ENCODE data around the gene YTHDF1. TPM values are rescaled to one million over a fixed set of nuclear protein-coding genes. Genes with fewer than 3 reads are reported as not detected.
A peak's percentile ranks its signal among the peaks of the same experiment; 100 is the strongest.

Gene YTHDF1
- total and polyA plus RNA-seq, 2 experiments from 2014 or later: 29.5 to 40.0 TPM

- peaks cover 54% of the 10 kb centered on the region for H3K27me3 ChIP-seq
- no peak for DNase-seq (ENCODE audit: low read depth in 1 of 2, low spot score in 1 of 2)
- H3K4me3 ChIP-seq: no peak overlapping the region
- no peak for TF ChIP-seq CTCF (IDR thresholded peaks at IDR 0.05; ENCODE audit: low read depth, low read length)
- peaks cover 8% of the 10 kb centered on the region for H3K4me1 ChIP-seq (ENCODE audit: low read depth)
- H3K36me3 ChIP-seq: no peaks in the 10 kb centered on the region
- H3K9me3 ChIP-seq (ENCODE audit: low read depth): no peaks in the 10 kb centered on the region
- no peak overlapping the region for H3K27ac ChIP-seq
Observed at GRCh38 chr20:63256954-63257353, 41.0 kb upstream of the YTHDF1 start.

- Histone ChIP-seq H3K36me3 (no peaks in the 10 kb centered on the region), H3K27me3 (peaks cover 60% of the 10 kb centered on the region), H3K4me1 (ENCODE audit: low read depth) (peaks cover 1% of the 10 kb centered on the region), H3K27ac (no peak overlapping the region), H3K9me3 (ENCODE audit: low read depth) (no peaks in the 10 kb centered on the region), H3K4me3 (no peak overlapping the region)
- no peak for DNase-seq (ENCODE audit: low read depth in 1 of 2, low spot score in 1 of 2)
- TF ChIP-seq CTCF (IDR thresholded peaks at IDR 0.05; ENCODE audit: low read depth, low read length): no peak
Observed at GRCh38 chr20:63255931-63256704, 40.2 kb upstream of the YTHDF1 start.

GRCh38 chr20:63254606-63255384 is 38.9 kb upstream of the YTHDF1 start:
- Histone ChIP-seq H3K36me3 (no peaks in the 10 kb centered on the region), H3K27ac (no peak overlapping the region), H3K9me3 (ENCODE audit: low read depth) (no peaks in the 10 kb centered on the region), H3K27me3 (peaks cover 60% of the 10 kb centered on the region), H3K4me1 (ENCODE audit: low read depth) (no peaks in the 10 kb centered on the region), H3K4me3 (peak overlapping the region; percentile 4)
- TF ChIP-seq CTCF (IDR thresholded peaks at IDR 0.05; ENCODE audit: low read depth, low read length): no peak
- DNase-seq (ENCODE audit: low read depth in 1 of 2, low spot score in 1 of 2): peak in 1 of 2 donors; percentile 13

- Histone ChIP-seq H3K36me3 (no peaks in the 10 kb centered on the region), H3K4me1 (ENCODE audit: low read depth) (no peaks in the 10 kb centered on the region), H3K27ac (no peak within 1 kb of the TSS), H3K27me3 (peaks cover 64% of the 10 kb centered on the region), H3K9me3 (ENCODE audit: low read depth) (no peaks in the 10 kb centered on the region), H3K4me3 (peak within 1 kb of the TSS; percentile 4)
- no peak for TF ChIP-seq CTCF (IDR thresholded peaks at IDR 0.05; ENCODE audit: low read depth, low read length)
- DNase-seq (ENCODE audit: low read depth in 1 of 2, low spot score in 1 of 2): no peak
Observed at GRCh38 chr20:63254232-63254605, 38.3 kb upstream of the YTHDF1 start, which contains the start of gene NKAIN4. Gene NKAIN4, minus strand, starts transcription at chr20:63254463. Its CDS starts 13 bp downstream, at chr20:63254450.

- H3K9me3 ChIP-seq (ENCODE audit: low read depth): no peaks in the 10 kb centered on the region
- peak overlapping the region; percentile 4 for H3K4me3 ChIP-seq
- no peak for TF ChIP-seq CTCF (IDR thresholded peaks at IDR 0.05; ENCODE audit: low read depth, low read length)
- no peak overlapping the region for H3K27ac ChIP-seq
- peak in 1 of 2 donors; percentile 10 for DNase-seq (ENCODE audit: low read depth in 1 of 2, low spot score in 1 of 2)
- H3K36me3 ChIP-seq: no peaks in the 10 kb centered on the region
- H3K4me1 ChIP-seq (ENCODE audit: low read depth): no peaks in the 10 kb centered on the region
- H3K27me3 ChIP-seq: peaks cover 70% of the 10 kb centered on the region
Observed at GRCh38 chr20:63253438-63254231, 37.7 kb upstream of the YTHDF1 start.
